GM19468 (cell line): Measurements from ENCODE around the gene SMIM22.
"Not testable (repeated sequence)": the region's sequence is repeated elsewhere in the genome, so short reads cannot be mapped to it uniquely, and the experiment has no call there.

Experiments used
- ATAC-seq: cut with Tn5 transposase; IDR thresholded peaks from one replicate; pipeline ENCODE4 v1.9.1; 2021; ENCODE audit warnings: mild to moderate bottlenecking, moderate library complexity, moderate number of reproducible peaks; ENCODE audit not compliant: unreplicated experiment; ENCODE audit errors: extremely low read depth

SMIM22 gene

DNA sequence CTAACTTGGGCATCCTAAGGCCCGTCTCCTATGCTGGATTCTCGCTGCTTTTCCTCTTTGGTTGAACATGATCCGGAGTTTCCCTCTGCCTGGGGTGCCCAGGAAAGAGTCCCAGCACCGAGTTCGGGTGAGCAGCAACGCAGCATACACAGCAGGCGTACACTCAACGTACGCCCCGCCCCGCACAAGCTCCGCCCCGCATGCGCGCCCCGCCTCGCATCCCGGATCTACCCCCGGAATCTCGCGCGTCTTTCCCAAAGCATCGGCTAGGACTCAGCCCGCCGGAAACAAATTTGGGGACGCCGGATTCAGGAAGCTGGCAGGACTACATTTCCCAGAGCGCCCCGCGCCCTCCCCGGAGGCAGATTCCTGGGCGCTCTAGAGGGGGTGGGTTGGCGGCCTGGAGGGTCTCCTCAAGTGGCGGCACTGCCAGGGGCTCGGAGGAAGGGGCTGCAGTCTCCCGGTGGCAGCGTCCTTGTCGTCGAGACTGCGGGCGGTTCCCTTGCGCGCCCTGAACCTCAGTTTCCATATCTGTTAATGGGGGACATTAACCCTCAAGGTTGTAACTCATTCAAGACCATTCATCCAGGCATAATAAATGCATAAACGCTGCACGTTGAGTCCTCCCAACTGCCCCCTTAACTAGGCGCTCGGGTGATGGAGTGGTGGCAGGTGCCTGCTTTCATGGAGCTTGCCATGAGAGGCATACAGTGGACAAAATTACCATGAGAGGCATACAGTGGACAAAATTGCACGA, 26.4 kb upstream of the SMIM22 start:
- no peak for ATAC-seq

DNA sequence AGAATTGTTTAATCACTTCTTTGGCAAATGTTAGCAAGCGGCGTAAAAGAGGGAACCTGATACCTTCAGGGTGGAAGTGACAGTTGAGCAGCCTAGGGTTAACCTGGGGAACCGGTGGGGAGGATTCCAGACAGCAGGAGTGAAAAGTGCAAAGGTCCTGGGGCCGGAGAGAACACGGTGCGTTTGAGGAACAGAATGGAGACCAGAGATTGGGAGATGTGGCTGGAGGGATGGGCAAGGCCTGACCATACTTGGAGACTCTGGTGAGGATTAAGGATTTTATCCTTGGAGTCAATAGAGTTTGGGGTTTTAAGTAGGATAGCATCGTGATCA, 25.9 kb upstream of the SMIM22 start:
- no peak for ATAC-seq

DNA sequence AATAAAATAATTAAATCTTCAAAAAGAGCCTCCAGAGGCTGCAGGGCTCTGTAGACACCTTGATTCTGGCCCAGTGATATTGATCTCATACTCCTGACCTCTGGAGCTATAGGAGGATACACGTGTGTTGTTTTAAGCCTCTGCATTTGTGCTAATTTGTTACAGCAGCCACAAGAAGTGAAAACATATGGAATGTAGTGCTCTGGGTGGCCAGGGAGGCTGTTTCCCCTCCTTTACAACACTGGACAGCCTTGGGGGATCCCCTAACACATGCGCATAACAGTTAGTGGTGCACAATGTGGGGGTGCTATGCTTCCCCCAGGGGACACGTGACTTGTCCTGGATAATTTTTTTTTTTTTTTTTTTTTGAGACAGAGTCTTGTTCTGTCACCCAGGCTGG, 23.5 kb upstream of the SMIM22 start:
- no peak for ATAC-seq

DNA sequence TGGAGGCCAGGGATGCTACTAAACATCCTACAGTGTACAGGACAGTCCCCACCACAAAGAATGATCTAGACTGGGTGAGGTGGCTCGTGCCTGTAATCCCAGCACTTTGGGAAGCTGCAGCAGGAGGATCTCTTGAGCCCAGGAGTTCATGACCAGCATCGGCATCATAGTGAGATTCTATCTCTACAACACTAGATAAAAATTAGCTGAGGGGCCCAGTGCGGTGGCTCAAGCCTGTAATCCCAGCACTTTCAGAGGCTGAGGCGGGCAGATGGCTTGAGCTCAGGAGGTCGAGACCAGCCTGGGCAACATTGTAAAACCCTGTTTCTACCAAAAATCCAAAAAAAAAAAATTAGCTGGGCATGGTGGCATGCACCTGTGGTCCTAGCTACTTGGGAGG, 22.8 kb upstream of the SMIM22 start:
- ATAC-seq, result no peak

DNA sequence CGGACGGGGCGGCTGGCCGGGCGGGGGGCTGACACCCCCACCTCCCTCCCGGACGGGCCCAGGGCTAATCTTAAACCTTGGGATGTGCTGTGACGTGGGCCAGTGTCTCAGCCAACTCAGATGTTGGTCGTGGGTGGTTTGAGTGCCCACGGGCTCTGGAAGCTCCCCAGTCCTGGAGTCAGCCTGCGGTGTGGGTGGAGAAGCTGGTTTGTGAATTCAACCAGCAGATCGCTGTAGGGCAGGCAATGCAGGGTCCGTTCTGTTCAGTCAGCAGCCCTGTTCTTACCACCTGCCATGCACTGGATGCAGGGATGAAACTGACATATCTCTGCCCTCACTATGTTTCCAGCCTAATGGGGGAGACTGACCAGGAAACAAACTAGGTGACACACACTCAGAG, 20.2 kb upstream of the SMIM22 start:
- no peak for ATAC-seq

DNA sequence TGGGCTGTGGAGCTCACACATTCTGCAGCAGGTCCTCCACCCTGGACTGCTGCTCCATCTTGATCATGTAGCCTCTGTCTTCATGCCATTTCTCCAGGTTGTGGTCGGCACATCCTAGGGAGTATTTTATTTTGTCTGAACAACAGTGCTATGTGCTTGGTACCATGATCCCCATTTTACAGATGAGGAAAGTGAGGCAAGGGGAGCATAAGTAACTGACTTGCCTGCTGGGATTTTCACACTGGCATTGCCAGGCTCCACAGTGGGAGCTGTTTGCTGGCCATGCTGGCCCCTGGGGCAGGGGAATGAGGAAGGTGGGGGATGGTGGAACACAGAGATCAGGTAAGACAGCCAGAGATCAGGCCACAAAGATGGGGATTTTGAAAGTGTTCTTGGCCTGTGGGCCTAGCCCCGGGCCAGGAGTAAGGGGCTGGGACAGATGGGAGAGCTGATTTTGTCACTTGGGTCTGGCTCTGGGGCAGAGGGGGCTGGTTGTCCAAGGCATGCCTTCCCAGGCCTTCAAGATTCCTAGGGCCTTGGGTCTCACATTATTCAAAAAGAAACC, 18.9 kb upstream of the SMIM22 start:
- ATAC-seq, result no peak

DNA sequence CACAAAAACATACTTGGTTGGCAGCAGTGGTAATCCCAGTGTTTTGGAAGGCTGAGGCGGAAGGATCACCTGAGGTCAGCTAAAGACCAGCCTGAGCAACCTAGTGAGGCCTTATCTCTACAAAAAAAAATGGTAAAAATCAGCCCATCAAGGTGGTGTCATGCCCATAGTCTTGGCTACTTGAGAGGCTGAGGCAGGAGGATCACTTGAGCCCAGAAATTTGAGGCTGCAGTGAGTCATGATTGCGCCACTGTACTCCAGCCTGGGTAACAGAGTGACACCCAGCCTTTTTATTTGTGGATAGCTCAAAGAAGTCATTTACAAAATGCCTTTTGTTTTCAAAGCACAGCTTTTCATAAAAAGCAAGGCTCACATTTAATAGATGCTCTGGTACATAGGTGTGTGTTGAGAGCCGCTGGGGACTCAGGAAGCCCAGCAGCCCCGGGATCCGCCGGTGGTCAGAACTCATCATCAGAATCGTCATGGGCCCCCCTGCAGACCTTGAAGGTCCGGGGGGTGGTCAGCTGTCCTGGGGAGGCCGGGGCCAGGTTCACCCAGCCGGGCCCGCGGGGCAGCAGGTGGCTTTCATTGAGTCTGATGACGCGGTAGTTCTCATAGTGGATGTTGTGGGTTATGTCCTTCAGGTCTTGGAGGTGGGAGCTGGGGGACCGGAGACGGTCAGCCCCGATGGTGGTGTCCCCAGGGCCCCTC, 17.7 kb upstream of the SMIM22 start:
- ATAC-seq, result no peak

DNA sequence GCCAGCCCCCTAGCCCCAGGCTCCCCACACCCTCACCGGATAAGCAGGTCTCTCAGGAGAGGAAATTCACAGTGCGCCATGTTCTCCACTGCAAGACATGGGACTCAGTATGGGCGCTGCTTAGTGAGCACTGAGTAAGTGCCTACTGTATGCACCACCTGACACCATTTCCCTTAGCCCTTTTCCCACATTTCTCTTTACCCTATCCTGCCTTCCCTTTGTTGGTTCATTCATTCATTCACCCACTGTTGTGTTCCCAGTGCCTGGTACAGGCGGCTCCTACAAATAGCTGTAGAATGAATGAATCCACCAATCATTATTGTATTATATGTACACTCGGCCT, 17.1 kb upstream of the SMIM22 start:
- ATAC-seq, result no peak

DNA sequence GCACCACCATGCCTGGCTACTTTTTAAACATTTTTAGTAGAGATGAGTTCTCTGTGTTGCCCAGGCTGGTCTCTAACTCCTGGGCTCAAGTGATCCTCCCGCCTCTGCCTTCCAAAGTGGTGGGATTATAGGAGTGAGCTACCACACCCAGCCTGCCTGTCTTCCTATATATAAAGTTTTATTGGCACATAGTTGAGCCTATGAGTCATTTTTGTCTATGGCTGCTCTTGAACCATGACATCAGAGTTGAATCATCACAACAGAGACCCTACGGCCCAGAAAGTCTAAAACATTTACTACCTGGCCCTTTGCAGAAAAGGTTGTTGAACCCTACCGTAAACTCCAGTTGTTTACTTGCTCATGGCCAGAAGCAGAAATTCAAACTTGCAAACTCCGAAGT, 14.9 kb upstream of the SMIM22 start:
- no peak for ATAC-seq

DNA sequence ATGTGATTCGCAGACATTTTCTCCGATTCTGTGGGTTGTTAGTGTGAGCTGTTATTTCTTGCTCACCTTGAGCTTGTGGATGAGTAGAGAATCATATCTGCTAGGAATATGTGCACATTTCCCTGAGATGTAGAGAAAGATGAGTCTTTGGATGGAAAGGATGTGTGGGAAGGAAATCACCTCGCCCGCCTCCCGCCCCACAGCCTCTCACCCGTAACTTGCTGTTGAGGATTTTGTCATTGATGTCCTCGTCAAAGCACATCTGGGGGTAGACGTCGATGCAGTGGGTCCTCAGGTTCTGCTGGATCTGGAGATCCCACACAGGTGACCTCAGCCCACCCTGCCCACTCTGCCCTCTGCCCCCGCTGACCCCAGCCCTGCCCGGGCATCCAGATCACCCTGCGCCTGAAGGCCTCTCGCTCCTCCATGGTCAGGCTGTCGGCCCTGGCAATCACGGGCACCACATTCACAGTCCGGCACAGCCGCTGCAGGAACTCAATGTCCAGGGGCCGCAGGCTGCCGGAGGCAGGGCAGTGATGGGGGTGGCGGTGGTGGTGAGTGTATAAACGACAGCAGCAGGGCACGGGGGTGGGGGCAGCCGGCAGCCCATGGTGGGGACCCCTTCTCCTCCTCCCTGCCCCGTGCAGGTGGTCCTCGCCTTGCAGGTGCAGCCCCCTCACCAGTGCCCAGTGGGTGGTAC, 11.8 kb upstream of the SMIM22 start:
- ATAC-seq, result no peak

DNA sequence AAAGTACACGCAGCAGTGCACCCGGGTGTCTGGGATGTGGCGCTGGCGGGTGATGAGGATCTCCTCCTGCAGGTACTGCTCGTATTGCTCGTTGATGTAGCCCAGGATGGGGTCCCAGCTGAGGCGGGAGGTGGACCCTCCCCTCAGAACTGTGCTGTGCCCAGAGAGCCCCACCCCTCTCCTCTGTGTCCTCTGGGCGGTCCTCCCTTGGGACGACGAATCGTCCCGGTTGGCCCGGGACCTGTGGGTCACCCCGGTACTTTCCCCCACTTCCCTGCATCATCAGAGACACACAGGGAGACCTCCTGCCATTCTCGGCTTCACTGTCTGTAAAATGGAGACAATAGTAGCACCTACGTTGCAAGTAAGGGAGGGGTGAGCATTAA, 11.2 kb upstream of the SMIM22 start:
- ATAC-seq, result no peak

DNA sequence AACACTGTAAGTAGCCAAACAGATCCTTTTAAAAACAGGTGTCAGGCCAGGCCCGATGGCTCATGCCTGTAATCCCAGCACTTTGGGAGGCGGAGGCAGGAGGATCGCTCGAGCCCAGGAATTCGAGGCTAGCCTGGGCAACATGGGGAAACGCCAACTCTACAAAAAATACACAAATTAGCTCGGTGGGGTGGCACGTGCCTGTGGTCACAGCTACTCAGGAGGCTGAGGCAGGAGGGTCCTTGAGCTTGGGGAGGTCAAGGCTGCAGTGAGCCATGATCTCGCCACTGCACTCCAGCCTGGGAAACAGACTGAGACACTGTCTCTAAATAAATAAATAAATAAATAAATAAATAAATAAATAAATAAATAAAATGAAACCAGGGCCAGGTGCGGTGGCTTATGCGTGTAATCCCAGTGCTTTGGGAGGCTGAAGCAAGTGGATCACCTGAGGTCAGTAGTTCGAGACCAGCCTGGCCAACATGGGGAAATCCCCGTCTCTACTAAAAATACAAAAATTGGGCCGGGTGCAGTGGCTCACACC, 10.7 kb upstream of the SMIM22 start:
- not testable (repeated sequence) for ATAC-seq

DNA sequence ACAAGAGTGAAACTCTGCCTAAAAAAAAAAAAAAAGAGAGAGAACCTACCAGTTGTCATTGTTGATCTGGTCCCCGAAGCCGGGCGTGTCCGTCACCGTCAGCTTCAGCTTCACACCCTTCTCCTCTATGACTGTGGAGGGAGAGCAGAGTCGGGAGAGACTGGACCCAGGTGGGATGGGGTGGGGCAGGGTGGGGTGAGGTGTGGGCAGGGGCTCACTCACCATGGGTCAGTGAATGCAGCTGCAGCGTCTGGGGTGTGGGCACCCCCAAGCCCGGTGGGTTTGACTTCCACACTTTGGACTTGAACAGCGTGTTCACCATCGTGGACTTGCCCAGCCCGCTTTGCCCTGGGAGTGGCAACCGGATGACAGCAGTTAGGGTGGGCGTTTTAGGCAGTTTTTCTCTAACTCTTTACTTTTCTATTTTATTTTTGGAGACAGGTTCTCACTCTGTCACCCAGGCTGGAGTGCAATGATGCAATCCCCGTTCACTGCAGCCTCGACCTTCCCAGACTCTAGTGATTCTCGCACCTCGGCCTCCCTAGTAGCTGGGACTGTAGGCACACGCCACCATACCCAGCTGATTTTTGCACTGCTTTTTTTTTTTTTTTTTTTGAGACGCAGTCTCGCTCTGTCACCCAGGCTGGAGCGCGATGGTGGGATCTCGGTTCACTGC, 9.3 kb upstream of the SMIM22 start:
- no peak for ATAC-seq

DNA sequence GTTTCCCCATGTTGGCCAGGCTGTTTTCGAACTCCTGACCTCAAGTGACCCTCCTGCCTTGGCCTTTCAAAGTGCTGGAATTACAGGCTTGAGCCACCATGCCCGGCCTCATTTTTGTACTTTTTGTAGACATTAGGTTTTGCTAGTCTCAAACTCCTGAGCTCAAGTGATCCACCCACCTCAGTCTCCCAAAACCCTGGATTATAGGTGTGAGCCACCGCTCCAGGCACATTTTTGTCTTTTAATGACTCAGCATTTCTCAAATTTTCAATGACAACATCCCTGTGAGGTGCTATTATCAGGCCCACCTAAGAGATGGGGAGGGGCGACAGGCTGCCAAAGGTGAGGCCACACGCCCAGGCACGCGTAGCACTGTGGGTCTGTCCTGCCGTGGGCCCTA, 8.1 kb upstream of the SMIM22 start:
- ATAC-seq, result no peak

DNA sequence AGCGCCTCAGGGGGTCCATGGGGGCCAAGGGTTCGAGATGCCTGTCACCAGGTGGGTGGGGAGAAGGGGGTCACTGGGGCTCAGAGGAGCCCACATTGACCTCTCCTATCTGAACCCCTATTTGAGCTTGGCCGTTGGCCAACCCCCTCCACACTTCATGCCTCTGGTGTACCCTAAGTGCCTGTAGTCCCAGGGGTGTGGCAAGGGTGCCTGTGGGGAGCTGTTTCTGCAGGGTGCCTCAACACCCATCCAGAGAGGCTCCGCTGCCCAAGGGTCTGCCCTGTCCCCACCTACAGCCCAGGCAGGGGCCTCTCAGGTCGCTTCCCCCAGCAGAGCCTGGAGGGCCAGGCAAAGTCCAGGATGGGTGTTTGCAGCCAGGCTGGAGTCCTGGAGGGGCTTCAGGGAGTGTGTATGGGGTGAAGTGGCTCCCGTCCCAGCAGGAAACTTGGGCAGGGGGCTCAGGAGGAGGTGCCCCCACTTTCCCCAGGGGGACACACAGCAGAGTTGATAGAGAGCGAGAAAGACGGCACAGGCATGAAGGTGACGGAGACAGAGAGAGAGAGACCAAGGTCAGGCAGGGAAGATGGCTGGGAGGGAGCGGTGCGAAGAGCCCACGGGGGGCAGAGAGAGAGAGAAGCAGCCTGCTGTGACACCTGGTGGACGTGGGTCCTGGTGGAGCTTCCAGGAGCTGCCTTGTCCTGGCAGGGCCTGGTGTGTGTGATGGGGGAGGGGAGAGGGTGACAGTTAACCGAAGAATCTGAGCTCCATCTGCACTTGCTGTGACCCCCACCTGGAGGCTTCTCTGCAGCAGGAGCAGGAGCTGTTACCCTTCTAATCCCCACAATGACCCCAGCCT, 7.3 kb upstream of the SMIM22 start, which contains the start of gene SEPTIN12:
TSS of gene SEPTIN12 (minus strand) at position 719 of the 856 bp plus-strand sequence. CDS start at position 19, 700 bp downstream.
- no peak for ATAC-seq

DNA sequence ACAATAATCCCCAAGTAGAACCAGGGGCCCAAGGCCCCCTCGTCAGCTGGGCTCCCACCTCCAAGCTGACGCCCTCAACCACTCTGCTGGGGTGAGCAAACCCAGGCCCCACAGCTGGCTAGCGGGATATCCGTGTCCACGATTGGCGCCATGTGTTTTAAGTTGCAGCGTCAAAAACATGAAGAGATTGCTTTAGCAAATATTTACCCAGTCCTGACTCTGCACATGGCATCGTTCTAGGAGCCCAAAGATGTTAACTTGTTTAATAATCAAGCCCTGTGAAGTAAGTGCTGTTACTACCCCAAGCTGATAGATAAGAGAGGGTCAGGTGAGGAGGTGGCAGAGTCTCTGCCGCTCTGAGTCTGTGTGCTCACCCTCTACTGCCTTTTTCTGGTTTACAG, 6.7 kb upstream of the SMIM22 start:
- ATAC-seq, result no peak

DNA sequence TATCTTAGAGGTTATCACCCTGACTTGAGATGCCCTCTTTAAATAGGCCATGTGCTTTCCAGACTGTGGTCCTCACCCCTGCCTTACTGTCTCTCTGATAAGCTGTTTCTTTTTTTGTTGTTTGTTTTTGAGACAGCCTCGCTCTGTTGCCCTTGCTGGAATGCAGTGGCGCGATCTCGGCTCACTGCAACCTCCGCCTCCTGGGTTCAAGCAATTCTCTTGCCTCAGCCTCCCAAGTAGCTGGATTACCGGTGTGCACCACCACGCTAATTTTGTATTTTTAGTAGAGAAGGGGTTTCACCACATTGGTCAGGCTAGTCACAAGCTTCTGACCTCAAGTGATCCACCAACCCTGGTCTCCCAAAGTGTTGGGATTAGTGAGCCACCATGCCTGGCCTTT, 6.3 kb upstream of the SMIM22 start:
- no peak for ATAC-seq

DNA sequence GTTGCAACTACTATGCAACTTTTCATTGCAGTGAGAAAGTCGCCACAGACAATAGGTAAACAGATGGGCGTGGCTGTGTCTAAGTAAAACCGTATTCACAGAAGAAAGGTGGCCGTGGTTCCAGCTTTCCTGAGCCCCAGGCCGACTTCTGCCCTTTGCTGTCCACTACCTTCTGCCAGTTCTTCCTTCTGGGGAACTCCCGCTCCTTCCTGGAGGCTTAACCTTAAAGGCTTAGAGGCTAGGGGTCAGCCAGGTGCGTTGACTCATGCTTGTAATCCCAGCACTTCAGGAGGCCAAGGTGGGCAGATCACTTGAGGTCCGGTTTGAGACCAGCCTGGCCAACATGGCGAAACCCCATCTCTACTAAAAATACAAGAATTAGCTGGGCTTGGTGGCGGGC, 4.9 kb upstream of the SMIM22 start:
- no peak for ATAC-seq

DNA sequence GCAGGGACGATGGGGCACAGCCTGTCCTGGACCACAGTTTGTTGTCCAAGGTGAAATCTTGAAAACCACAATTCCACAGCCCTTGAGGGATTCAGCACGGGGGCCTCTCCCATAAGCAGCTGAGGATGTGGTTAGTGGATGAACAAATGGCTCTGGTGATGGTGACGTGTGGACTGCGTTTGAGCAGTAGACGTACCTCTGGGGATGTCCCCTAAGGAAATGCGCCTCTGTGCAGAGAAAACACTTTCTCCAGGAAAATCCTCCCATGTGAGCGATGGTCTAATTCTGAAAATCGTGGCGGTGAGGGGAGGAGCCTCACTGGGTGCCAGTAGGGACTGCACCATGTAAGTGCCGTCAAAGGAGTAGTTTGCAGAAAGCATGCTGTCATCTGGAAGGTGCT, 4.3 kb upstream of the SMIM22 start:
- ATAC-seq, result no peak
